ENCODE results near the gene HMGCS2. TPM values are rescaled to one million over a fixed set of nuclear protein-coding genes. Genes with fewer than 3 reads are reported as not detected.

The HMGCS2 gene
- total and polyA plus RNA-seq, 12 donors = 0.83 to 313 (median 11.2) TPM

DNA sequence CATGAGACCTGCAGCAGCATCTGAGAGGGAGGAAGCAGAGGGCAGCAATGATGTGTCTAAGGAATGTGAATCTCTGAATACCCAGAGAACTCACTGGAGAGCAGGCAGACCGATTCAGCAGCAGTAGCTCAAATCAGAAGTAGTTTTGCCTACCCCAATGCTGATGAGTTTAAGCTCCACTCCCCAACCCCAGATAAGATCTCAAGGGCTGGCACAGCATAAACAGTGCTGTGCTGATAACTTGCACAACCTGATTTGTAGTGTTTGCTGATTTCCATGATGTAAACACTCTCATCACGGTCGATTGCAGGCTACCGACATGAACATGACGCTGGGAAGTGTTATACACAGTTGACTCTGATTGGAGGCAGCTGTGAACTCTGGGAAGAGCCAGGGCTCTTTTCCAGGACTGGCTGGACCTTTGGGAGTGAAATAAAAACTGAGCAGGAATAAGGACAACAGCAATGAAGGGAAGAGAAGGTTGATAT lies 11.2 kb upstream of the HMGCS2 start:
- TF ChIP-seq, protein P1, sequence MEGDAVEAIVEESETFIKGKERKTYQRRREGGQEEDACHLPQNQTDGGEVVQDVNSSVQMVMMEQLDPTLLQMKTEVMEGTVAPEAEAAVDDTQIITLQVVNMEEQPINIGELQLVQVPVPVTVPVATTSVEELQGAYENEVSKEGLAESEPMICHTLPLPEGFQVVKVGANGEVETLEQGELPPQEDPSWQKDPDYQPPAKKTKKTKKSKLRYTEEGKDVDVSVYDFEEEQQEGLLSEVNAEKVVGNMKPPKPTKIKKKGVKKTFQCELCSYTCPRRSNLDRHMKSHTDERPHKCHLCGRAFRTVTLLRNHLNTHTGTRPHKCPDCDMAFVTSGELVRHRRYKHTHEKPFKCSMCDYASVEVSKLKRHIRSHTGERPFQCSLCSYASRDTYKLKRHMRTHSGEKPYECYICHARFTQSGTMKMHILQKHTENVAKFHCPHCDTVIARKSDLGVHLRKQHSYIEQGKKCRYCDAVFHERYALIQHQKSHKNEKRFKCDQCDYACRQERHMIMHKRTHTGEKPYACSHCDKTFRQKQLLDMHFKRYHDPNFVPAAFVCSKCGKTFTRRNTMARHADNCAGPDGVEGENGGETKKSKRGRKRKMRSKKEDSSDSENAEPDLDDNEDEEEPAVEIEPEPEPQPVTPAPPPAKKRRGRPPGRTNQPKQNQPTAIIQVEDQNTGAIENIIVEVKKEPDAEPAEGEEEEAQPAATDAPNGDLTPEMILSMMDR (IDR thresholded peaks at IDR 0.05) = no peak
- Histone ChIP-seq H3K9me3 (no peaks in the 10 kb centered on the region), H3K4me3 (peak overlapping the region in 6 of 10 donors; percentile 14 to 36 (median 23)), H3K27me3 (no peaks in the 10 kb centered on the region), H3K4me1 (peaks cover 0 to 9% (median 4%) of the 10 kb centered on the region in 9 donors), H3K36me3 (no peaks in the 10 kb centered on the region), H3K27ac (peak overlapping the region in 2 of 10 donors; percentile 12 to 47)
- 7 to 8% methylated on average over 5 of the region's 5 CpGs for WGBS, 2 donors
- intact Hi-C loops (cut with DNase I) = no loop called here
- DNase-seq (peak in 1 of 2 donors; percentile 13), ATAC-seq (peak in 6 of 8 donors; percentile 47 to 81 (median 70))

DNA sequence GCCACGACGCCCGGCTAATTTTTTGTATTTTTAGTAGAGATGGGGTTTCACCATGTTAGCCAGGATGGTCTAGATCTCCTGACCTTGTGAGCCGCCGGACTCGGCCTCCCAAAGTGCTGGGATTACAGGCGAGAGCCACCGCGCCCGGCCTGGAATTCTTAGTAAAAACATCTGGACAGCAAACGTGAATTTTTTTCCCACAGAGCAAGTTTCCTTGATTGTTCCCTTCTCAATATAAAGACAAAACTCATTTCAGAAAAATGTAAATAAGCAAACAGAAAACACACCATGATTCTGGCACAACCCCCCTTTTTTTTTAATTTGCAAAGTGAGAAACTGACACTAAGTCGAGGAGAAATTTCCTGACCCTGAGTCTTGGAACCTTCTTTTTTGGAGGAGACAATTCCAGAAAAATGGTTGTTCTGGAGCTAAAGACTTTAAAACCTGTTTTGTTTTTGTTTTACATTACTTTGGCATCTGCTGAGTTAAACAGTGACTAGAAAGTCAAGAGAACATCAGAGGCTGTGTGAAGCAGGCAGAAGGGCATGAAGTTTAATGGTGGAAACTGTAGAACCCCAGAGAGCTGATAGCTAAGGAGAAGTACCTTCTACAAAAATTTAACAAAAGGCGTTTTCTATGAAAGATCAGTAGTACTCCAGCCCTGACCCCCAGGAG lies 10.3 kb upstream of the HMGCS2 start:
- no peak overlapping the region for H3K27ac ChIP-seq
- no peak overlapping the region for H3K4me3 ChIP-seq
- 90 to 93% methylated on average over 13 of the region's 13 CpGs for WGBS, 2 donors
- TF ChIP-seq, protein P1 (IDR thresholded peaks at IDR 0.05) = no peak
- no peaks in the 10 kb centered on the region for H3K27me3 ChIP-seq
- no peak for ATAC-seq
- H3K4me1 ChIP-seq = peaks cover 0 to 8% (median 4%) of the 10 kb centered on the region in 9 donors
- no peaks in the 10 kb centered on the region for H3K36me3 ChIP-seq
- intact Hi-C loops (cut with DNase I) = no loop called here
- DNase-seq = no peak
- H3K9me3 ChIP-seq = no peaks in the 10 kb centered on the region

DNA sequence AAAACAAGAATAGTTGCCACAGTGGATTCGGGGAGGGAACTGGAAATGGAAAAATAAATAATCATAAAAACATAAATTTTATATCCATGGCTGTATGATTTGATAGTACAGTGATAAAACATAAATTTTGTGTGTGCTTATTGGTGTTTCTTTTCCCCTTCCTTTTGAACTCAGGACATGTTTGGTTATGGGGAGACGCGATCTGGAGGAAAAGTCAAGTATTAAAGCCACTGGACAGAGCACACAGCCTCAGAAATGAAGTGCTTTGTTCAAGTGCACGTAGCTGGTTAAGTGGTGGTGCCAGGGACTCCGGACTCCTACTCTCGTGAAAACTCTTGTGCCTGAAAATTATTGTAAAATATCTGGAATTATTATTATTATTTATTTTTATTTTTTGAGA lies 9.7 kb upstream of the HMGCS2 start:
- no peaks in the 10 kb centered on the region for H3K36me3 ChIP-seq
- H3K9me3 ChIP-seq = no peaks in the 10 kb centered on the region
- no peak overlapping the region for H3K4me3 ChIP-seq
- peaks cover 0 to 15% (median 5%) of the 10 kb centered on the region in 9 donors for H3K4me1 ChIP-seq
- WGBS, 2 donors = 92 to 95% methylated on average over 6 of the region's 6 CpGs
- TF ChIP-seq, protein P1 (IDR thresholded peaks at IDR 0.05) = no peak
- H3K27ac ChIP-seq = no peak overlapping the region
- intact Hi-C loops (cut with DNase I) = no loop called here
- ATAC-seq (no peak), DNase-seq (no peak)
- no peaks in the 10 kb centered on the region for H3K27me3 ChIP-seq

DNA sequence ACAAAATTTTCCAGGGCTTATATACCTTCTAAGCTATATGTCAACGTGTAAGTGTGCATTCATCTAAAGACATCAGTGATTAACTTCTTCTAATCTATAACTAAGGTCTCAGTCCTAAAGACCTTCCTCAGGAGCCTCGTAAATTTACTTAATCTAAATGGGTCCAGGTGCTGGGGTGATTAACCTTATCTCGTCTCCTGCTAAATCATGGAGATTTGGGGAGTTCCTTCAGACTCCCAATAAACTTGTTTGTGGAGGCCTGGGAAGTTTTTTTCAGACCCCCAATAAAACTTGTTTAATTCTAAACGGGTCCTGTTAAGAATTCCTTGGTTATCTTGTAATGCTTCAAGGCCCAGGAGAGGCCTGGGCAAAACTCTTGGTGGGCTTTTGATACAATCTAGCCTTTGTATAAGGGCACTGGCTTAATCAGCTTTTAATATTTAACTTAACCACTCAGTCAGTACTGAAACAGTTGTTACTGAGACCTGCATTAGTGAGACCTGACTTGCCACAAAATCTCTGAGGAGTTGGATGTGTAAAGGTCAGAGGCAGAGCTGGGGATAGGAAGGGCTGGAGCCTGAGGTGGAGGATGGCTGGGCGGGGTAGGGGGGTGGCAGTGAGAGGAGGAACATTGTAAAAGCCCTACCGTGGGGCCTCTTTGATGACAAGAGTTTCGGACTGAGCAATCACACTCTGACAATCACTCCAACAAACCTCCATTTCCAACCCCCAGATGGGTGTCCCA lies 6.2 kb upstream of the HMGCS2 start:
- Histone ChIP-seq H3K36me3 (no peaks in the 10 kb centered on the region), H3K9me3 (no peaks in the 10 kb centered on the region), H3K27ac (peak overlapping the region in 1 of 10 donors; percentile 80), H3K4me3 (no peak overlapping the region), H3K27me3 (no peaks in the 10 kb centered on the region), H3K4me1 (peaks cover 0 to 16% (median 8%) of the 10 kb centered on the region in 9 donors)
- no peak for ATAC-seq
- intact Hi-C loops (cut with DNase I) = no loop called here
- TF ChIP-seq, protein P1 (IDR thresholded peaks at IDR 0.05) = no peak
- no peak for DNase-seq
- WGBS, 2 donors = 79 to 81% methylated on average over 7 of the region's 7 CpGs

Data from heart right ventricle (tissue), 16 donors.